SK-MEL-5 (cell line): ENCODE results near the gene UGT1A8. TPM values are rescaled to one million over a fixed set of nuclear protein-coding genes. Genes with fewer than 3 reads are reported as not detected.
A peak's percentile ranks its signal among the peaks of the same experiment; 100 is the strongest.
"Not testable (repeated sequence)": the region's sequence is repeated elsewhere in the genome, so short reads cannot be mapped to it uniquely, and the experiment has no call there.

Experiments
- DNase-seq: peaks from one replicate; pipeline ENCODE4 v3.0.0-alpha.2; 2016; ENCODE audit warnings: low read depth, low spot score
- in situ Hi-C: cut with HindIII; loops from 2 replicates; pipeline ENCODE4 v1.10.0; 2016; ENCODE audit warnings: low sequenced_read_pairs, high pct_unique_total_duplicates, low pct_unique_long_range_greater_than_20kb
- total RNA-seq: library from RNA; depleted of rRNA; stranded (reverse); fragments of >200 nt; shearing (Covaris generic); gene quantifications from 2 replicates; pipeline ENCODE4 v1.2.3, GENCODE V29; 2014

Gene UGT1A8
- total RNA-seq, 1 experiment from 2014 or later: not detected

DNA sequence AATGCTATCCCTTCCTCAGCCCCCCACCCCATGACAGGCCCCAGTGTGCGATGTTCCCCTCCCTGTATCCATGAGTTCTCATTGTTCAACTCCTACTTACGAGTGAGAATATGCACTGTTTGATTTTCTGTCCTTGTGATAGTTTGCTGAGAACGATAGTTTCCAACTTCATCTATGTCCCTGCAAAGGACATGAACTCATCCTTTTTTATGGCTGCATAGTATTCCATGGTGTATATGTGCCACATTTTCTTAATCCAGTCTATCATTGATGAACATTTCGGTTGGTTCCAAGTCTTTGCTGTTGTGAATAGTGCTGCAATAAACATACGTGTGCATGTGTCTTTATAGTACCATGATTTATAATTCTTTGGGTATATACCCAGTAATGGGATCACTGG, 4.4 kb downstream of the UGT1A8 start:
- in situ Hi-C loops, DNase-seq: not testable (repeated sequence)

DNA sequence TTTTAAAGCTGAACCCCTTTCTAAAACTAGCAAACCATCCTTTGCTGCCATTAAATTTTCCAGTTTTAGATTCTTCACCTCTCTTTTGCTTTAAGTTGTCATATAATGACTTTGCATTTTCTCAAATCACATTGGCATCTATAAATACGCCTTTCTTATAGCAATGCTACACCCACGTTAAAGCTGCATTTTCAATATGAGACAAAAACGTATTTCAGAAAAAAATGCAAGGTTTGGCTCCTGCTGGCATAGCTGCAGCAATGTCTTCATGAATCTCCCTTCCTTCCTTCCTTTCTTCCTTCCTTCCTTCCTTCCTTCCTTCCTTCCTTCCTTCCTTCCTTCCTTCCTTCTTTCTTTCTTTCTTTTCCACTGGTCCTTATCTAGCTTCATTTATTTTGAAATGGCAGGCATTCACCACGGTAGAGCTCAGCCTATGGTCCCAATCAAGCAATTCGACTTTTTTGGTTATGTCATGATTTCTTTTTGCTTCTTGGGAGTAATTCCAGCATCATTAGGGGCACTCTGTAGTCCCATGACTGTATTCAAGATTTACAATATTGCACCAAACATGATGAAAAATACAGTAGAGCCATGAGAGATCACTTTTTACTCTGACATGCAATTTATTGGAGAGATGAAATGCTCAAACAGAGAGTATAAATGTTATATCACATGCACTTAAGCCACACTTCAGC, 10.0 kb downstream of the UGT1A8 start:
- in situ Hi-C loops: no loop called here
- DNase-seq: no peak

DNA sequence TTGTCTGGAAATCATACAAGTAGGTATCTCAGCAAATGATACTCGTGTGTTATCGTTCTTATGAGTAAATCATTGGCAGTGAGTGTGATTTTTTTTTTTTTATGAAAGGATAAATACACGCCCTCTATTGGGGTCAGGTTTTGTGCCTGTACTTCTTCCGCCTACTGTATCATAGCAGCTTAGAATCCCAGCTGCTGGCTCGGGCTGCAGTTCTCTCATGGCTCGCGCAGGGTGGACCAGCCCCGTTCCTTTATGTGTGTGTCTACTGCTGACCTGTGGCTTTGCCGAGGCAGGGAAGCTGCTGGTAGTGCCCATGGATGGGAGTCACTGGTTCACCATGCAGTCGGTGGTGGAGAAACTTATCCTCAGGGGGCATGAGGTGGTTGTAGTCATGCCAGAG, 18.9 kb downstream of the UGT1A8 start, which contains the start of gene UGT1A10:
Gene UGT1A10, plus strand, starts transcription at position 143 of the 400 bp plus-strand sequence. Its CDS starts 75 bp downstream, at position 218.
- in situ Hi-C loops, DNase-seq: not testable (repeated sequence)

DNA sequence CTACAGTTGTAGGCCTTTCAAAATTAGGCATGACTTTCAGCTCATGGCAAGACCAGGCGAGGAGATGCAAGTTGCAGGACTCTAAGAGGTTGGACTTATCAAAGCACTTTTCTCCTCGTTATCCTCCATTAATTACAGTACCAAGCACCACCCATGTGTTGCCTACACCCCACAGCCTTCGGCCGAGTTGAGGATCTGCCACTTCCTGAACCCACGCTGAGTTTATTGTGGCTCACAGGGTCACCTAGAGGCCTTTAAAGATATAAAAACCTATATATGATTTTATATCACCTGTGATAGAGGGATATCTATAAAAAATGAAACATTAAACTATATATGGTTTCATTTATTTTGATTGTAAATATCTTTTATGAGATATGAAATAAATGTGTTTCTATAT, 21.4 kb downstream of the UGT1A8 start:
- in situ Hi-C loops: no loop called here
- DNase-seq: no peak

DNA sequence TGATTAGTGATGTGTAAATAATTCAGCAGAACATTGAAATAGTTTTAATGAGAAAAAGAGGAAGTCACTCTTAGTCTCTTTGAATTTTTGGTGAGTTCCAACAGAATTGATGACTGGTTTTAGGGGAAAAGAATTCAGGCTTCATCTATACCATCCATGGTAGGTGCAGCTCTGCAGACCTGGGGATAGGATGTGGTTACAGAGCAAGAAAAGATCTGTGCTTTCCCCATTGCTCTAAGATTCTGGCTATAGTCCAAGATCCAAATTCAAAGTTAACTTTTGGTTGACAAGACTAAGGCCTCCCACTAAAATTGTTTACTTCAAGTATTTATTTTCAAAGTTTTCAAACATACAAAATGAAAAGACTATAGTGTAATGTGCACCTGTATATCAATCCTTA, 22.4 kb downstream of the UGT1A8 start:
- DNase-seq: no peak
- in situ Hi-C loops: no loop called here

DNA sequence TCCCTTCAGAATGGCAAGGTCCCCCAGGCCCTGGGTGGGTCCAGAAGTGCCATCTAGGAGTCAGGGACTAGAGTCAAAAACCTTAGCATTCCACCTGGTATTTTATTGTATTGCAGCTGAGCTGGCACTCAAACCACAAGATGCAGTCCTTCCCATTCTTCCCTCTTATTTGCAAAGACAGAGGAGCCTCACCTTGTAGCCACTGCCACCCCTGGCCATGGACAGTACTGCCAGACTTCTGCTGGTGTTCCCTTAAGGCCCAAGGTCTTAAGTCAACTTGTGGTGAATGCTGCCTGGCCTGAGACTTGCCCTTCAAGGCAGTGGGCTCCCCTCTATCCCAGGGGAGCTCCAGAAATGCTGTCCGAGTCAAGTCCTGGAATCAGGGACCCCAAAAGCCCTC, 25.7 kb downstream of the UGT1A8 start:
- in situ Hi-C loops: no loop called here
- DNase-seq: peak; percentile 44

DNA sequence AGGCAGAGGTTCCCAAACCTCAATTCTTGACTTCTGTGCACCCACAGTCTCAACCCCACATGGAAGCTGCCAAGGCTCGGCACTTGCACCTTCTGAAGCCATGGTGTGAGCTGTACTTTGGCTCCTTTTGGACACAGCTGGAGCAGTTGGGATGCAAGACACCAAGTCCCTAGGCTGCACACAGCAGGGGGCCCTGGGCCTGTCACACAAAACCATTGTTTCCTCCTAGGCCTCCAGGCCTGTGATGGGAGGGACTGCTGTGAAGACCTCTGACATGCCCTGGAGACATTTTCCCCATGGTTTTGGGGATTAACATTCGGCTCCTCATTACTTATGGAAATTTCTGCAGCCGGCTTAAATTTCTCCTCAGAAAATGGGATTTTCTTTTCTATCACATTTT, 28.6 kb downstream of the UGT1A8 start:
- in situ Hi-C loops, DNase-seq: not testable (repeated sequence)

DNA sequence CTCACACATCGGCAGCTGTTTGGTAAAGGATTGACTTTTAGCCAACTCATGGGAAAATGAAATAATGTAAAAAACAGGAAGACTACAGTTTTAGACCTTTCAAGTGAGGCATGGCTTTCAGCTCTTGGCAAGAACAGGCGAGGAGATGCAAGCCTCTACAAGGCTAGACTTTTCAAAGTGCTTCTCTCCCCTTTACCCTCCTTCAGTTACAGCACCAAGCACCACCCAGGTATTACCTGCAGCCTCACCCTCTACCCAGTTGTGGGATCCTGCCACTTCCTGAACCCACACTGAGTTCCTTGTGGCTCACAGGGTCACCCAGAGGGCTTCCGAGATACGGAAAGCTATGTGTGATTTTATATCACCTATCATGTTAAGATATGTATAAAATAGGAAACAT, 33.5 kb downstream of the UGT1A8 start:
- in situ Hi-C loops: no loop called here
- DNase-seq: no peak

DNA sequence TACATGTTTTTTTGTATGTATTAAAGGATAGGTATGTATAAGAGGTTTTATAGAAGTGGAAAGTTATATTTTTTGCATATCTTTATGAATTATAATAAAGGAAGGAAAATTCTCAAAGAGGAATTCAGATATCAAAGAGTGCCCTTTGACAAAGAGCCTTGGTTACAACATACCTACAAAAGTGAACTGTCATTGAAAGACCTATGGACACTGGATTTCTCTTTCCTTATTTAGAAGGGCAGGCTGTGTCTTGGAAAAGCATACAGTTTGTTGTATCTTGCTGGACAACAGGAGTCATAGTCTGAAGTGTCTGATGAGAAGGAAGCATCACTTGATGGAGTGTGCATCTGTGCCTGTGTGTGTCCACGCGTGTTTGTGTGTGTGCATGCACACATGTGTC, 34.0 kb downstream of the UGT1A8 start:
- in situ Hi-C loops: no loop called here
- no peak for DNase-seq

DNA sequence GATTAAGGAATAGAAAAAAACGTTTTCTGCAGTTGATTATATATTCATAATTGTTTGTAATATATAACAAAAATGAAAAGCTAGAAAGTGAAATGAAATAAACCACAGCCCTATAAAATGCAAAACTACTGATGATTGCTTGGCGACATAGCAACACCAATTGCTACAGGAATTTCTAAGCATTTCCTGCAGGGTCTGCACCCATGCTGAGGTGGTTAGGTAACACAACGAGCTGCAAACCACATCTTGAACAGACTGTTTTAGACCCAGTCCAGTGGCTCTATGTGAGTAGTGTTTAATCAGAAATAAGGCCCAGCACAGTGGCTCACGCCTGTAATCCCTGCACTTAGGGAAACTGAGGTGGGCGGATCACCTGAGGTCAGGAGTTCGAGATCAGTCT, 37.1 kb downstream of the UGT1A8 start:
- in situ Hi-C loops: no loop called here
- DNase-seq: no peak

DNA sequence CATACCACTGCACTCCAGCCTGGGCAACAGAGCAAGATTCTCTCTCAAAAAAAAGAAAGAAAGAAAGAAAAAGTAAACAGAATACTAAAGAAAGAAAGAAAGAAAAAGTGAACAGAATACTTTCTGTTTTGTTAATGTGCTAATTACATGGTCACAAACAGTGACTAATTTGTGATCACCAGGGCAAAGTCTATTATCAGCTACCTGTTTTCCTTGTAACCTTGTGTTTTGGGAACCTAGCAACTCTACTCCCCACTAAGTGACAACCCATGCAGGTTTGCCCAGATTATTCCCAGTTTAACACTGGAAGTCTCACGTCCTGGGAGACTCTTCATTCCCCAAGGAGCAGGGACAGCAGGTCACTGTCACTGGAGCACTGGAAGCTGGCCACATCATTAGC, 37.6 kb downstream of the UGT1A8 start:
- DNase-seq: no peak
- in situ Hi-C loops: no loop called here

DNA sequence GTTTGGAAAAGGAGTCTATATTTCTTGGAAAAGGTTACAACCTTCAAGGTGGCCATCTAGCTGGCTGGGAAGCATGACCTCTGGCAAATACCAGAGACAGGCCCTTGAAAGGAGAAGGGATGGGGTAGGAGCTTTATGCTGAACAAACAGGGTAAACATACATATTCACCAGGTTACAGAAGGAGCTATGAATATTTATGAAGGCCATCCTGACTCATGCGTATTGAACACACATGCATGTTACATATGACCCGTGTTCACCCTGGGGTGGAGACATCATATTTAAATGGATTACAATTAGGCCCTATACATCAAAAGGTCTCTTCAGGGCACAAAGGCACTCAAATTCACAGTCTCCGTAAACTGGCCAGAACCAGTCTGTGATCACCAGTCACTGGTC, 38.5 kb downstream of the UGT1A8 start:
- in situ Hi-C loops, DNase-seq: not testable (repeated sequence)

DNA sequence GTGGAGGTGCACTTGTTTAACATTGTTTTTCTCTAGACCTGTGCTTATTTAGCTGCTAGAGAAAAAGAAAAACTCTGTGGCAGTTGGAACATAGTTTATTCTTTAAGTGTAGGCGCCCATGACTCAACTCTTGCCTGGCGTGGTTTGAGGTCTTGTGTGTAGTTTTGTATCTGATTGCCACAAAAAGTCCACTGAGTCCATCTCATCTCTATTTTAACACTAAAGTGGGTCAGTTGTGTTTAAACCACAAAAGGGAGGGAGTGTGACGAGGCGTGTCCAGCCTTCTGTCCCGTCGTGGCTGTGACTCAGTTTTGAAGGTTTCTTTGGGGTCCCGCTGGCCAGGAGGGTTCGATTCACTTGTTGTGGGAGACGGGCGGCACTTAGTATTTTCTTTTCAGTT, 39.0 kb downstream of the UGT1A8 start:
- in situ Hi-C loops: no loop called here

DNA sequence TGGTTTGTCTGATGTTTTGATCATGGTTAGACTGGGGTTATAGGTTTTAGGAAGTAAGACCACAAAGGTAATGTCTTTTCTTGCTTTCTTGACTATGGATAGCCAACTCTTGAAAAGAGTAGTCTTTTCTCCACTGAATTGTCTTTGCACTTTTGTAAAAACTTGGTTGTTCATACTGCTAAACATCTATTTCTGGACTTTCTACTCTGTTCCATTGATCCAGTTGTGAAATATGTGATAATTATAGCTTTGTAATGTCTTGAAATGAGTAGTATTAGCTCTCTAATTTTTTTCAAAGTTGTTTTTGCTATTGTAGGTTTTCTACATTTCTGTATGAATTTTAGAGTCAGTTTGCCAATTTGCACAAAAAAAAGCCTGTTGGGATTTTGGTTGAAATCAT, 41.2 kb downstream of the UGT1A8 start:
- in situ Hi-C loops: no loop called here

More for the DNA sequence above, 39.0 kb downstream of the UGT1A8 start:
- DNase-seq: no peak

DNA sequence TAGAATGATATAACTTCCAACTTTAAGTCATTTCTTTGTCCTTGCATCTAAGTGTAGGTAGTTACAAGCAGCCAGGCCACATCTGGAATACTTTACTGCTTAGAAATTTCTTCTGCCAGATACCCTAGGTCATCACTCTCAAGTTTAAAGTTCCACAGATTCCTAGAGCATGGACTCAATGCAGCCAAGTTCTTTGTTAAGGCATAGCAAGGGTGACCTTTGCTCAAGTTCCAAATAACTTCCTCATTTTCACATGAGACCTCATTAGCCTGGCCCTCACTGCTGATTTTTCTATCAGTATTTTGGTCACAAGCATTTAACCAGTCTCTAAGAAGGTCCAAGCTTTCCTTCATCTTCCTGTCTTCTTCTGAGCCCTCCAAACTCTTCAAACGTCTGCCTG, 46.5 kb downstream of the UGT1A8 start:
- no peak for DNase-seq
- in situ Hi-C loops: no loop called here

More for the DNA sequence above, 41.2 kb downstream of the UGT1A8 start:
- DNase-seq: no peak

DNA sequence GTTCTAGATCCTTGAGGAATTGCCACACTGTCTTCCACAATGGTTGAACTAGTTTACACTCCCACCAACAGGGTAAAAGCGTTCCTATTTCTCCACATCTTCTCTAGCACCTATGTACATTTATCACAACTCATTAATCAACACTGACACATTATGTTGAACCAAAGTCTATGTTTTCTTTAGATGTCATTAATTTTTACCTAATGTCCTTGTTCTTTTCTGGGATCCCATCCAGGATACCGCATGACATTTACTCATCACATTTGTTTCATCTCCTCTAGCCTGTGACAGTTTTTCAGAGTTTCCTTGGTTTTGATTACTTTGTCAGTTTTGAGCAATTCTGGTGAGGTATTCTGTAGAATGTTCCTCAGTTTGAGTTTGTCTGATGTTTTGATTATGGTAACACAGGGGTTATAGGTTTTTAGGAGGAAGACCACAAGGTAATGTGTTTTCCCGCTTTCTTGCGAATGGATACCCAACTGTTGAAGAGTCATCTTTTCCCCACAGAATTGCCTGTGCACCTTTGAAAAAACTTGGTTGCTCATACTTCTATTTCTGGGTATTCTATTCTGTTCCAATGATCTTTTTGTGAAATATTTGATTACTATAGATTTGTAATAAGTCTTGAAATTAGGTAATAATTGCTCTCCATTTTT, 51.3 kb downstream of the UGT1A8 start:
- DNase-seq: no peak
- in situ Hi-C loops: no loop called here

DNA sequence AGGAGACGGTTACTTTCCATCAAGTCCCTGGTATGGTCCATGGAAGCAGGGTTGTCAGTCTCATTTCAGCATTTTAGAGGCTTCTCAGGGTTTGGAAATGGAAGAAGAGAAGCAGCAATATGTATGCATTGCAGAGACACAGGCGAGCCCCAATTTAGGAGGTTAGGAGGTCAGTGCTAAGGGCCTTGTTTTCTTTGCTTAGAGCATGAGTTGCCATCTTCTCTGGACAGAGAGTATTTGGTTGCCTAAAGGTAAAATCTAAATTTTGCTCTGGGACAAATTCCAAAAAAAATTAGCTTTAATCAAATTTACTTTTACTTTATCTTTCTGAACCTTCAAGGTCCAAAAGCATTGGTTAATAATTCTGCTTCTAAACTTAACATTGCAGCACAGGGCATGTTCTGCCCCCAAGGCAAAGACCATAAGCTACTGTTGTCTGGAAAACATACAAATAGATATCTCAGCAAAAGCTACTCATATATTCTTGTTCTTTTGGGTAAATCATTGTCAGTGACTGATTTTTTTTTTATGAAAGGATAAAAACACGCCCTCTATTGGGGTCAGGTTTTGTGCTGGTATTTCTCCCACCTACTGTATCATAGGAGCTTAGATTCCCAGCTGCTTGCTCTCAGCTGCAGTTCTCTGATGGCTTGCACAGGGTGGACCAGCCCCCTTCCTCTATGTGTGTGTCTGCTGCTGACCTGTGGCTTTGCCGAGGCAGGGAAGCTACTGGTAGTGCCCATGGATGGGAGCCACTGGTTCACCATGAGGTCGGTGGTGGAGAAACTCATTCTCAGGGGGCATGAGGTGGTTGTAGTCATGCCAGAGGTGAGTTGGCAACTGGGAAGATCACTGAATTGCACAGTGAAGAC, 54.1 kb downstream of the UGT1A8 start, which contains the start of gene UGT1A9:
Gene UGT1A9, plus strand, starts transcription at position 609 of the 872 bp plus-strand sequence. Its CDS starts 37 bp downstream, at position 646.
- in situ Hi-C loops: no loop called here
- DNase-seq: no peak

DNA sequence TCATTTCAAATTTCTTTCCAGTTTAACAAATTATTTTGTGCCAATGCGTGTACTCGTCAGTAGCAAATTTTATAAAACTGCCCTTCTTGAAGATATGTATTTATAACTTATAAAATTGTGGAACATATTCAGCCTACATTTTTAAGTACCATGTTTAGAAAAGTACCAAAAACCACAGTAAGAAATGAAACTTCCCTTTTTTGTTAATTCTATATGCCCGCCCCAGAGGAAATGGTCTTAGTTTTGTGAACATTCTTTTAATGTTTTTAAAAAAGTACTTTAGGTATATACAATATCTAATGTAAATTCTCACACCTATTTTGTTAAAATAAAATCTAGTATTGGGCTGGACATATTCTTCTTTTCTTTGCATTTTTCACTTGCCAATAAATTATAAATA, 55.5 kb downstream of the UGT1A8 start:
- DNase-seq: no peak
- in situ Hi-C loops: no loop called here
